ENCODE data around the gene APEH.
A peak's percentile ranks its signal among the peaks of the same experiment; 100 is the strongest.

The APEH gene

DNA sequence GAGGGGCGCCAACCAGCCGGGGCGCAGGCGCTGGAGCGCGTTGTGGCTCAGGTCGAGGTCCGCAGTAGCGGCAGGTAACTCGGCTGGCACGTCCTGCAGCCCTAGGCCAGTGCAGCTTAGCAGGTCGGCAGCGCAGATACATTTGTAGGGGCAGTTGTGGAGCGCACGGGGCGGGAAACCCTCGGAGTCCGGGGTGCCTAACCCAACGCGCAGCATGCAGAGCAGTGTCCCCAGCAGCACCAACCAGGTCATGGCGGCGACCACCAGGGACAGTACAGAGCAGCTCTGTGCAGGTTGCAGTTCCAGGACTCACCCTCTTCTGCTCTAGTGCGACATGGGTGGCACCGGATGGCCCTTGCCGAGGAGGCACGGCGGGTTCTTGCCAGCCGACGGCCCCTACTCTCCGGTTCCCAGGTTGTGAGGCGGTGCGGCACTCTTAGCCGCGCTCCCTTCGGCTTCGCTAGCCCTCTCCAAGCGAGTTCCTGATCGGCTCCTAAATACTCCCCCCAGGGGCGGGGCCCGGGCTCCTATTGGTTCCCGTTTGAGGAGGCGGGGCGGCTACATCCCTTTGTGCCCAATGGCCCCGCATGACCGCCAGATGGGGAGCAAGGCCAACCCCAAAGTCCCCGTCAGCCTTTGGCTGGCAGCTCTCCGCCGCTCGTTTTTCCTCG is 45.2 kb downstream of the APEH start, which contains the start of gene AMIGO3:
Gene AMIGO3 (minus strand): TSS at position 471 of the 671 bp plus-strand sequence. CDS start 219 bp downstream, at position 252.
- peaks cover 32% of the 10 kb centered on the region for H3K36me3 ChIP-seq (ENCODE audit: control insufficient read depth, insufficient read depth, low read length)
- H3K9me3 ChIP-seq (ENCODE audit: control insufficient read depth, insufficient read depth, low read length) = no peaks in the 10 kb centered on the region
- peak within 1 kb of the TSS; percentile 83 for H3K9ac ChIP-seq (ENCODE audit: low read depth, low read length)
- peaks cover 2% of the 10 kb centered on the region for H3K4me1 ChIP-seq (ENCODE audit: control insufficient read depth, insufficient read depth, low read length)
- peak within 1 kb of the TSS; percentile 81 for H3K4me3 ChIP-seq (ENCODE audit: low read depth, low read length)
- H3K27me3 ChIP-seq (ENCODE audit: control insufficient read depth, insufficient read depth, low read length) = no peaks in the 10 kb centered on the region

DNA sequence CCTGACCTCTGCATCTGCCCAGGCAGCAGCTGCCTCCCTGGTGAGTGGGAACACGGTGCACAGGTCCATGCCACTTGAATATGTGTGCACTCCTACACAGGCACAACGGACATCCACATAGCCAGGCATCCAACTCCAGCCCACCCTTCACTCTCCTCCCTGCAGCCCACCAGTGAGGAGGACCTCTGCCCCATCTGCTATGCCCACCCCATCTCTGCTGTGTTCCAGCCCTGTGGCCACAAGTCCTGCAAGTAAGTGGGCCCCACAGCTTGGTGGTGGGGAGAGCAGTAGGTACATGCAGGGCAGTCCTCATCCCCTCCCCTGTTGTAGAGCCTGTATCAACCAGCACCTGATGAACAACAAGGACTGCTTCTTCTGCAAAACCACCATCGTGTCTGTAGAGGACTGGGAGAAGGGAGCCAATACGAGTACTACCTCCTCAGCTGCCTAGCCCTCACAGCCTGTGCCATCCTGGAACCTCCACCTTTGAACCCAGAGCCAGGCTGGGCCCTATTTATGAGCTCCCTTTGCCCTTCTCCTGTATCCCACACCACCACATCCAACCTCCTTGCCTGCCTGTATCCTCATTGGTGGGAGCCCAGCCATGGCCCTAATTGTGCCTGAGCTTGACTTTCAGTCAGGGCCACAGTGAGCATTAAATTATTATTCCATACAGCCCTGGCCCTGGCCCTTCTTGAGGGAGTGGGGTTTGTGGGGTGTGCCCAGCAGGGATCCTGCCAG is 46.9 kb downstream of the APEH start:
- no peak overlapping the region for H3K9ac ChIP-seq (ENCODE audit: low read depth, low read length)
- no peaks in the 10 kb centered on the region for H3K9me3 ChIP-seq (ENCODE audit: control insufficient read depth, insufficient read depth, low read length)
- H3K27me3 ChIP-seq (ENCODE audit: control insufficient read depth, insufficient read depth, low read length) = no peaks in the 10 kb centered on the region
- H3K4me3 ChIP-seq (ENCODE audit: low read depth, low read length) = no peak overlapping the region
- H3K36me3 ChIP-seq (ENCODE audit: control insufficient read depth, insufficient read depth, low read length) = peaks cover 32% of the 10 kb centered on the region
- peaks cover 2% of the 10 kb centered on the region for H3K4me1 ChIP-seq (ENCODE audit: control insufficient read depth, insufficient read depth, low read length)

DNA sequence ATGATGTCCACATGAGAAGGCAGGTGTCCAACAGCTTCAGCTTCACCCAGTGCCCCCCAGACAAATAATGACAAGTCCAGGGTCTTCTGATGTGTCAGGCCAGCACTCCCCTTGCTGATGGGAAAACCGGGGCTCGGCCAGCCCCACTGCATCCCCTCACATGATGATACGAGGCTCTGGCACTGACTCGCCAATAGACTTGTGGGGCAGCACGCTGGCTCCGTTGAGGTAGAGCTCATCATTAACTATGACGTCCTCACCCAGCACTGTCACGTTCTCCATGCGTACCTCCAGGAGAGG is 47.4 kb downstream of the APEH start:
- Histone ChIP-seq H3K27me3 (ENCODE audit: control insufficient read depth, insufficient read depth, low read length) (no peaks in the 10 kb centered on the region), H3K9ac (ENCODE audit: low read depth, low read length) (no peak overlapping the region)

DNA sequence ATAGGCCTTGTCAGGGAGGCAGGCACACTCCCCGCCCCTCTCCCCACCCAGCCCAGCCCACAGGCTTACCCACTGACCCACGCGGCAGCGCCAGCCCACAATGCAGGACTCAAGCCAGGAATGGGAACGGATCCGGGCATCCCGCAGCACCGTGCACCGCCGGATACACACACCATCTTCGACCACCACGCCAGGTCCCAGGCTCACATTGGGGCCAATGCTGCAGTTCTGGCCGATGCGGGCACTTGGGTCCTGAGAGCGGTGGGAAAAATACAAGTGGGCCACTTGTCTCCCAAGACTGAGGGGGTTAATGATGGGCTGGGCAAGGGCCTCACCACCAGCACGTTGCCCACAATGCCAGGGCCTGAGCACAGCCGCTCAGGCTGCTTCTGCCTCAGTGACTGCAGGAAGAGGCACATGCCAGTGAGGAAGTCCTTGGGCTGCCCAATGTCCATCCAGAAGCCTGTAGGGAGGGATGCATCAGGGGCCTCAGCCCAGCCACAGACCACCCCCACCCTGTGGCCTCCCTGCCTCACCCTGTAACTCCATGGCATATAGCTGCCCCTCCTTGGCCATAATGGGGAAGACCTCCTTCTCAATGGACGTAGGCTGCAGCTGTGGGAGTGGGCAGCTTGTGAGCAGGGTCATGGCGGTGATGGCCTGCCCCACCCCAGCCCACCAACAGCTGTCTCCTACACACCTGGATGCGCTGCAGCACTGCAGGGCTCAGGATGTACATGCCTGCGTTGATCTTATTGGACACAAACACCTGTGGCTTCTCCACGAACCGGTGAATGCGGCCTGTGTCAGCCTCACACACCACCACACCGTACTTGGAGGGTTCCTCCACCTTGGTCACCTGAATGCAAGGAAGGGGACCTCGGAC is 48.0 kb downstream of the APEH start:
- Histone ChIP-seq H3K4me1 (ENCODE audit: control insufficient read depth, insufficient read depth, low read length) (peaks cover 2% of the 10 kb centered on the region), H3K4me3 (ENCODE audit: low read depth, low read length) (peak overlapping the region; percentile 96), H3K9me3 (ENCODE audit: control insufficient read depth, insufficient read depth, low read length) (no peaks in the 10 kb centered on the region), H3K27me3 (ENCODE audit: control insufficient read depth, insufficient read depth, low read length) (no peaks in the 10 kb centered on the region), H3K36me3 (ENCODE audit: control insufficient read depth, insufficient read depth, low read length) (peaks cover 34% of the 10 kb centered on the region), H3K9ac (ENCODE audit: low read depth, low read length) (no peak overlapping the region)

More for the DNA sequence above, 47.4 kb downstream of the APEH start:
- Histone ChIP-seq H3K4me1 (ENCODE audit: control insufficient read depth, insufficient read depth, low read length) (peaks cover 2% of the 10 kb centered on the region), H3K4me3 (ENCODE audit: low read depth, low read length) (no peak overlapping the region), H3K36me3 (ENCODE audit: control insufficient read depth, insufficient read depth, low read length) (peaks cover 30% of the 10 kb centered on the region), H3K9me3 (ENCODE audit: control insufficient read depth, insufficient read depth, low read length) (no peaks in the 10 kb centered on the region)

DNA sequence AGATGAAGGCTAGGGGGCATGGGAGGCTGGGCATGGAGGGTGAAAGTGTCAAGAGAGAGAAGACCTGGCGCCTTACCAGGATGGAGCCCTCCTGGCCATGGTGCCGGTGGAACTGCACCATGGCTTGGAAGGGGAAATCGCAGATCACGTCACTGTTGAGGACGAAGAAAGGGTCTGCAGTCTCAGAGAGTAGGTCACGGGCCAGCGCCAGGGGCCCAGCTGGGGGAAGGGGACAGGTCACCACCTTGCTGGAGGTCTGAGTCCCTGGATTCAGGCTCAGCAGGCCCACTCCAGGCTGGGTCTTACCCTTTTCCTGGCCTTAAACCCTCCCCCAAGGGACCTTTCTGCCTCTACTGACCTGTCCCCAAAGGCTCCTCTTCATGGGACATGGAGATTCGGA is 48.7 kb downstream of the APEH start:
- peak overlapping the region; percentile 91 for H3K9ac ChIP-seq (ENCODE audit: low read depth, low read length)
- no peaks in the 10 kb centered on the region for H3K9me3 ChIP-seq (ENCODE audit: control insufficient read depth, insufficient read depth, low read length)
- no peaks in the 10 kb centered on the region for H3K27me3 ChIP-seq (ENCODE audit: control insufficient read depth, insufficient read depth, low read length)
- peaks cover 2% of the 10 kb centered on the region for H3K4me1 ChIP-seq (ENCODE audit: control insufficient read depth, insufficient read depth, low read length)
- peak overlapping the region; percentile 96 for H3K4me3 ChIP-seq (ENCODE audit: low read depth, low read length)
- H3K36me3 ChIP-seq (ENCODE audit: control insufficient read depth, insufficient read depth, low read length) = peaks cover 38% of the 10 kb centered on the region

DNA sequence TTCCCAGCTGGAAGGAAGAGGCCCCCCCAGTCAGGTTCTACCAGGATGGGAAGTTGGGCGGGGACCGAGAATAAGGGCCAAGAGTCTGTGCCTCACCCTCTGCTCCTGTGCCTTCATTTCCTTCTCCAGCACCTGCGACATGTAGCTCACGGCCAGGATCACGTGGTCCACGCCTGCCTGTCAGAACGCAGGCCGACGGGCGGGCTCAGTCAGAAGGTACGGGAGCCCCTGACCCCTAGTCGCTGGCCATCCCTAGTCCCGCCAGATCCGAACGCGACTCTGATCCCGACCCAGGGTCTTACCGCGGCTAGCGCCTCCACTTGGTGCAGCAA is 49.1 kb downstream of the APEH start:
- H3K4me1 ChIP-seq (ENCODE audit: control insufficient read depth, insufficient read depth, low read length) = peaks cover 2% of the 10 kb centered on the region
- H3K4me3 ChIP-seq (ENCODE audit: low read depth, low read length) = peak overlapping the region; percentile 96
- H3K9ac ChIP-seq (ENCODE audit: low read depth, low read length) = peak overlapping the region; percentile 91
- H3K36me3 ChIP-seq (ENCODE audit: control insufficient read depth, insufficient read depth, low read length) = peaks cover 42% of the 10 kb centered on the region
- H3K9me3 ChIP-seq (ENCODE audit: control insufficient read depth, insufficient read depth, low read length) = no peaks in the 10 kb centered on the region
- no peaks in the 10 kb centered on the region for H3K27me3 ChIP-seq (ENCODE audit: control insufficient read depth, insufficient read depth, low read length)

DNA sequence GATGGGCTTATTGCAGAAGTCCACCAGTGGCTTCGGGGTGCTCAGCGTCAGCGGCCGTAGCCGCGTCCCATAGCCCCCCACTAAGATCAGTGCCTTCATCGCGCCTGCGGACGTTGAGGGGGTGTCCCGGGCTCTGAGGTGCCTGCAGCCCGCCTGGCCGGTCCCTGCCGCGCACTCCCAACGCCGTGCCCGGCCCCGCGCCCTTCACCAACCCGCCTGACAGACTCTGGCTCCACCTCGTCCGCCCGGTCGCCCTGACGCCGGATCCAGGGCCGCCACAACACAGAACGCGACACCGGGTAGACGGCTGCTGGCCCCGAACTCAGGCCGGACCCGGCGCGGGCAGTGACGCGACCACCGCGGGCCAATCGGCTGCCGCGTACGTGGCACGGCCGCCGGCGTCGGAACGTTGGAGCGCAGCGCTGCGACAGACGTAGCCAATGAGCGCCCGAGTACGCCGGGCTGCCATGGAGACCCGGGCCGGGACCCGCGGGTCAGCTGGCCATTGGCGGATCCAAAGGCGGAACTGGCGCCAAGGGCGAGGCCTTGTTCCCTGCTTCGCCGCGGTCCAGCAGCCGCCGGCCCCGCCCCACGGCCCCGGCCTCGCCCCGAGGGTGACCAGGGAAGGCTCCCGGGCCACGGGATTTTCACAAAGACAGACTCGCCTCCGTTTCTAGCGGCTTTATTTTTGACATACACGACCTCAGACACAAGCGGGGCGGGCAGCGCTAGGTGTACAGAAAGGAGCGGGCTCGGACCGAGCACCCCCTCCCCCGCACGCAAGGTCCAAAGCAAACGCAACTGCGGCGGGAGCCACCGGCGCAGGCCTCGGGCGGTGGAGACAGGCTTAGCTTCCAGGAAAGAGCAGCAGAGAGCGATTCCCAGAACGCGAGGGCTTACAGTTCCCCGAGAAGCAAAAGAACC is 49.7 kb downstream of the APEH start, which contains the start of gene GMPPB:
Gene GMPPB (minus strand): TSS at position 324 of the 924 bp plus-strand sequence. CDS start 225 bp downstream, at position 99.
- Histone ChIP-seq H3K9ac (ENCODE audit: low read depth, low read length) (peak within 1 kb of the TSS; percentile 91), H3K4me3 (ENCODE audit: low read depth, low read length) (peak within 1 kb of the TSS; percentile 96), H3K9me3 (ENCODE audit: control insufficient read depth, insufficient read depth, low read length) (no peaks in the 10 kb centered on the region), H3K27me3 (ENCODE audit: control insufficient read depth, insufficient read depth, low read length) (no peaks in the 10 kb centered on the region), H3K36me3 (ENCODE audit: control insufficient read depth, insufficient read depth, low read length) (peaks cover 42% of the 10 kb centered on the region), H3K4me1 (ENCODE audit: control insufficient read depth, insufficient read depth, low read length) (peaks cover 2% of the 10 kb centered on the region)

DNA sequence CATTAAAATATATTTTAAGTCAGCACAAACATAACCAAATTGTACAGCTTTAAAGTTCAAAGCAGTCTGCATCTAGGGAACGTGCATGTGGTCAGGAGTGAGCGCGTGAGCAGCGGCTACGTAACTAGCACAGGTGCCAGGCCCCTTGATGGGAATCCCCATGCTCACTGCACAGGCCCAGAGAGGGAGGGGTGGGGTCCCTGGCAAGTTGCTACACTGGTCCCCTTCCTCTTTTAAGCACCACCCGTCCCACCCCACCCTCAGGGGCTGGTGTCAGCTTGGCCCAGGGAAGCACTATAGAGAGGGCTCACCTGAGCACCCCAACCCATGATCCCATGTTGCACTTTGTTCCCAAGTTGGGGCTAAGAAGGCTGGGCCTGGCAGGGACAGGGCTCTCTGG is 50.4 kb downstream of the APEH start:
- H3K36me3 ChIP-seq (ENCODE audit: control insufficient read depth, insufficient read depth, low read length) = peaks cover 42% of the 10 kb centered on the region

DNA sequence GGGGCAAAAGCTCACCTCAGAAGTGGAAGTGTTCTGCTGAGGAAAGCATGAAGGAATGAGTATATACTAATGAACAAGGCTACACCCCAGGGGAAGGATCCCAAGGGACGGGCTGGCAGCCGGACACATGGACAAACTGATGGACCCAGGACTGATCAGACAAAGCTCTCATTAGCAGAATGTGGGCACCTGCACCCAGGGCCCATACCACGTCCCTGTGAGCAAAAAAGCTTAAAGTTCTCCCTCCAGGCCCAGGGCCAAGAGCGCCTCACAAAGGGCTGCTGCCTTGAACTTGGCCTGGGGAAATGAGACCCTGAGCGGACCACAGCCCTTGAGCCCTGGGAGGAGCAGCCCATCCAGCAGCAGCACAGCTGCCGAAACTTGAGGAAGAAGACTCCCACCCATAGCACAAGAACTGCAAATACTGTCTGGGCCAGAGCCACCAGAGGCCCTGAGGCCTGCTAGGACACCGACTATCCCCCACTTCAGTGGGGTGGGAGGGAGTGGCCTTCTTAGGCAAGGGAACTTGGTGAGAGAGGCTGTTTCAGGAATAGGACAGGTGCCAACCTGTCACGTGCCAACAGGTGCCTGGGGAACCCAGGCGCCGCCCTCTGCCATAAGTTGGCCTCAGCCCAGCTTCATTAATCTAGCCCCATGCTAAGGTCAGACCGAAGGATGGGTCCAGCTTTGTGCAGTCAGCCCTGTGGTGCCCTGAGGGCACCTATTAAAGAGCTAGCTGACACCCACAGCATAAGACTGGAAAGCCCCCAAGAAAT is 51.9 kb downstream of the APEH start:
- Histone ChIP-seq H3K9me3 (ENCODE audit: control insufficient read depth, insufficient read depth, low read length) (no peaks in the 10 kb centered on the region), H3K36me3 (ENCODE audit: control insufficient read depth, insufficient read depth, low read length) (peaks cover 37% of the 10 kb centered on the region)

More for the DNA sequence above, 50.4 kb downstream of the APEH start:
- H3K4me1 ChIP-seq (ENCODE audit: control insufficient read depth, insufficient read depth, low read length) = peaks cover 2% of the 10 kb centered on the region
- H3K4me3 ChIP-seq (ENCODE audit: low read depth, low read length) = peak overlapping the region; percentile 66
- H3K9ac ChIP-seq (ENCODE audit: low read depth, low read length) = peak overlapping the region; percentile 71
- H3K27me3 ChIP-seq (ENCODE audit: control insufficient read depth, insufficient read depth, low read length) = no peaks in the 10 kb centered on the region
- H3K9me3 ChIP-seq (ENCODE audit: control insufficient read depth, insufficient read depth, low read length) = no peaks in the 10 kb centered on the region

DNA sequence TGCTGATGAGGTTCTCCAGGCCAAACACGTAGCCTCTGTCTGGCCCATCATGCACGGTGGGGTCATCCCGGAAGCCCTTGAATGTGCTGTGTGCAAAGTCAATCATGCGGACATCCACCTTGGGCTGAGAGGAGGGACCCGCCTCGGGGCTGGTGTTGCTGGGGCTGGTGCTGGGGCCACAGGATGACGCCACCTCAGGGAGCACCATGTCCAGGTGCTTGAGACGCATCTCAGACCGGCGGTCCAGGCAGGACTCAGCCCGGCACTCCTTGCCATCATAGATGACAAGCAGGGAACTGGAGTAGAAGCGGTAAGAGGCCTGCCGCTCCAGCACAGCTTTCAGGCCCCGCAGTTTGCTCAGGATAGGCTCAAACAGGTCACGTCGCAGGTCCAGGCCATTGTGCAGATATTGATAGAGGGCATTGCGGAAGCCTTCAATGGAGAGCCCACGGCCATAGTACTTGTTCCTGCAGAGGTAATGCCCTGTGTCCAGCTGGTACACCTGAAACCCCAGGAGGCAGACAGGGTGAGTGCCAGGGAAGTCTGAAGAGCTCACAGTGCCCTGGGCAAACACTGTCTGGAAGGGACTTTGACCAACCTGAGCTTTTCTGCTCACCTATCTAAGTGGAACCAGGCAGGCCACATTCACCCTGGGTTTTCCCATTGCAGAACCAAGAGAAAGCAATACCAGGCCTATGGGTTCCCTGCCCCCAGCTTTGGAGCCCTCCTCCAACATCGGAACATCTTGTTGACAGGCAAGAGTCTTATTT is 53.2 kb downstream of the APEH start:
- Histone ChIP-seq H3K4me3 (ENCODE audit: low read depth, low read length) (no peak overlapping the region), H3K36me3 (ENCODE audit: control insufficient read depth, insufficient read depth, low read length) (peaks cover 29% of the 10 kb centered on the region), H3K9ac (ENCODE audit: low read depth, low read length) (no peak overlapping the region), H3K4me1 (ENCODE audit: control insufficient read depth, insufficient read depth, low read length) (peaks cover 2% of the 10 kb centered on the region), H3K9me3 (ENCODE audit: control insufficient read depth, insufficient read depth, low read length) (no peaks in the 10 kb centered on the region), H3K27me3 (ENCODE audit: control insufficient read depth, insufficient read depth, low read length) (no peaks in the 10 kb centered on the region)

More for the DNA sequence above, 51.9 kb downstream of the APEH start:
- no peak overlapping the region for H3K9ac ChIP-seq (ENCODE audit: low read depth, low read length)
- H3K27me3 ChIP-seq (ENCODE audit: control insufficient read depth, insufficient read depth, low read length) = no peaks in the 10 kb centered on the region
- peaks cover 2% of the 10 kb centered on the region for H3K4me1 ChIP-seq (ENCODE audit: control insufficient read depth, insufficient read depth, low read length)
- no peak overlapping the region for H3K4me3 ChIP-seq (ENCODE audit: low read depth, low read length)

Measured in iPS-15b (cell line).